H9 (cell line): ENCODE data around the gene ITPKB. TPM values are rescaled to one million over a fixed set of nuclear protein-coding genes. Genes with fewer than 3 reads are reported as not detected.

Experiments
- DNase-seq: peaks from one replicate; pipeline ENCODE4 v3.0.0-alpha.2; 2017
- H2AFZ ChIP-seq: one replicate; pipeline ENCODE4 v1.6.1; 2013; ENCODE audit warnings: mild to moderate bottlenecking, low read length, control low read depth, moderate library complexity
- H2AK5ac ChIP-seq: 2 replicates; pipeline ENCODE4 v1.6.1; 2013; ENCODE audit warnings: low read length, control low read depth, mixed read lengths; ENCODE audit not compliant: insufficient read length
- H2BK120ac ChIP-seq: one replicate; pipeline ENCODE4 v1.6.1; 2013; ENCODE audit warnings: low read depth, mild to moderate bottlenecking, low read length, control low read depth, inconsistent platforms; ENCODE audit not compliant: poor library complexity, severe bottlenecking
- H2BK12ac ChIP-seq: 2 replicates; pipeline ENCODE4 v1.6.1; 2013; ENCODE audit warnings: low read length, control low read depth, mixed read lengths, low read depth; ENCODE audit not compliant: insufficient read length
- H2BK15ac ChIP-seq: 2 replicates; pipeline ENCODE4 v1.6.1; 2013; ENCODE audit warnings: low read depth, low read length, control low read depth
- H2BK20ac ChIP-seq: one replicate; pipeline ENCODE4 v1.6.1; 2013; ENCODE audit warnings: low read depth, mild to moderate bottlenecking, low read length, control low read depth, inconsistent platforms; ENCODE audit not compliant: poor library complexity, severe bottlenecking
- H2BK5ac ChIP-seq: 2 replicates; pipeline ENCODE4 v1.6.1; 2013; ENCODE audit warnings: low read length, control low read depth, mixed read lengths; ENCODE audit not compliant: insufficient read length
- H3K14ac ChIP-seq: 2 replicates; pipeline ENCODE4 v1.6.1; 2013; ENCODE audit warnings: low read length, control low read depth; ENCODE audit not compliant: insufficient read depth
- H3K18ac ChIP-seq: 2 replicates; pipeline ENCODE4 v1.6.1; 2013; ENCODE audit warnings: low read depth, mild to moderate bottlenecking, mixed read lengths, low read length, control low read depth; ENCODE audit not compliant: insufficient read length
- H3K23ac ChIP-seq: 2 replicates; pipeline ENCODE4 v1.6.1; 2013; ENCODE audit warnings: low read length, control low read depth, mixed read lengths, low read depth; ENCODE audit not compliant: insufficient read length
- H3K23me2 ChIP-seq: 2 replicates; pipeline ENCODE4 v1.6.1; 2013; ENCODE audit warnings: low read depth, mild to moderate bottlenecking, mixed read lengths, low read length, control low read depth; ENCODE audit not compliant: insufficient read length, poor library complexity, severe bottlenecking
- H3K27ac ChIP-seq: 2 replicates; pipeline ENCODE4 v1.5.1; 2013; ENCODE audit warnings: low read length, control low read depth, mixed read lengths, low read depth; ENCODE audit not compliant: insufficient read length
- H3K27me3 ChIP-seq: 2 replicates; pipeline ENCODE4 v1.6.1; 2013; ENCODE audit warnings: low read length, control low read depth, inconsistent platforms; ENCODE audit not compliant: insufficient read depth
- H3K4ac ChIP-seq: 2 replicates; pipeline ENCODE4 v1.6.1; 2013; ENCODE audit warnings: low read depth, mild to moderate bottlenecking, control low read depth, inconsistent platforms, low read length, moderate library complexity
- H3K4me1 ChIP-seq: 2 replicates; pipeline ENCODE4 v1.6.1; 2013; ENCODE audit warnings: low read length, control low read depth, inconsistent platforms; ENCODE audit not compliant: insufficient read depth
- H3K4me2 ChIP-seq: 2 replicates; pipeline ENCODE4 v1.6.1; 2013; ENCODE audit warnings: low read length, control low read depth, mixed read lengths; ENCODE audit not compliant: insufficient read length, insufficient read depth
- H3K56ac ChIP-seq: 2 replicates; pipeline ENCODE4 v1.6.1; 2013; ENCODE audit warnings: low read depth, mild to moderate bottlenecking, mixed read lengths, low read length, control low read depth; ENCODE audit not compliant: insufficient read length
- H3K79me1 ChIP-seq: 2 replicates; pipeline ENCODE4 v1.6.1; 2013; ENCODE audit warnings: low read depth, mild to moderate bottlenecking, moderate library complexity, low read length, control low read depth, inconsistent platforms; ENCODE audit not compliant: insufficient read depth, poor library complexity, severe bottlenecking
- H3K79me2 ChIP-seq: 2 replicates; pipeline ENCODE4 v1.6.1; 2013; ENCODE audit warnings: low read length, control low read depth, inconsistent platforms; ENCODE audit not compliant: insufficient read depth
- H3K9ac ChIP-seq: 2 replicates; pipeline ENCODE4 v1.6.1; 2013; ENCODE audit warnings: low read length, control low read depth, mixed read lengths; ENCODE audit not compliant: insufficient read length; ENCODE audit errors: extremely low read depth
- H3K9me3 ChIP-seq: one replicate; pipeline ENCODE4 v1.6.1; 2013; ENCODE audit warnings: low read depth, low read length, inconsistent platforms; ENCODE audit not compliant: control insufficient read depth
- H3T11ph ChIP-seq: one replicate; pipeline ENCODE4 v1.6.1; 2013; ENCODE audit warnings: mild to moderate bottlenecking, low read length, control low read depth, inconsistent platforms
- H4K20me1 ChIP-seq: one replicate; pipeline ENCODE4 v1.6.1; 2013; ENCODE audit not compliant: control insufficient read depth, insufficient read length, insufficient read depth
- H4K5ac ChIP-seq: 2 replicates; pipeline ENCODE4 v1.6.1; 2013; ENCODE audit warnings: low read depth, mild to moderate bottlenecking, mixed read lengths, low read length, control low read depth; ENCODE audit not compliant: insufficient read length
- H4K8ac ChIP-seq: replicated peaks from 2 replicates; pipeline ENCODE4 v1.6.1; 2013; ENCODE audit warnings: low read length, control low read depth, mixed read lengths, low read depth; ENCODE audit not compliant: insufficient read length
- H4K91ac ChIP-seq: 2 replicates; pipeline ENCODE4 v1.6.1; 2013; ENCODE audit warnings: low read depth, mild to moderate bottlenecking, moderate library complexity, mixed read lengths, low read length, control low read depth; ENCODE audit not compliant: insufficient read length
- H3K27ac Mint-ChIP-seq, 3 experiments: 2 replicates in 2 of 3; 3 replicates in 1 of 3; pipeline ENCODE4 v1.8.0; 2020 to 2021; ENCODE audit warnings: mixed read lengths in 3 of 3, mild to moderate bottlenecking in 1 of 3, moderate library complexity in 1 of 3
- H3K27me3 Mint-ChIP-seq: 2 replicates; pipeline ENCODE4 v1.8.0; 2021; ENCODE audit warnings: low read depth, mild to moderate bottlenecking, moderate library complexity, mixed read lengths
- H3K36me3 Mint-ChIP-seq, 3 experiments: 2 replicates in 2 of 3; 3 replicates in 1 of 3; pipeline ENCODE4 v1.8.0; 2020 to 2021; ENCODE audit warnings: low read depth in 3 of 3, mixed read lengths in 3 of 3; ENCODE audit not compliant: insufficient read depth in 1 of 3
- H3K4me1 Mint-ChIP-seq, 2 experiments: 2 replicates each; pipeline ENCODE4 v1.8.0; 2020; ENCODE audit warnings: mixed read lengths in 2 of 2
- H3K4me3 Mint-ChIP-seq, 2 experiments: 2 replicates in 1 of 2; 3 replicates in 1 of 2; pipeline ENCODE4 v1.8.0; 2020 to 2021; ENCODE audit warnings: mild to moderate bottlenecking in 2 of 2, mixed read lengths in 2 of 2, moderate library complexity in 1 of 2
- H3K9me3 Mint-ChIP-seq, 2 experiments: 2 replicates in 1 of 2; 3 replicates in 1 of 2; pipeline ENCODE4 v1.8.0; 2020; ENCODE audit warnings: mild to moderate bottlenecking in 2 of 2, mixed read lengths in 2 of 2, moderate library complexity in 1 of 2
- CTCF ChIP-seq: fragments of 200-600 bp; sonication (generic); conservative IDR thresholded peaks from 3 replicates; pipeline ENCODE4 v1.8.0; 2021; ENCODE audit warnings: antibody characterized with exemption, mild to moderate bottlenecking
- WGBS: extraction: QIAGEN DNeasy Blood & Tissue Kit; methylation state at CpG from one replicate; pipeline ENCODE4 v1.1.7; 2013; ENCODE audit warnings: missing lambda C conversion rate, low lambda C conversion rate, mixed read lengths; ENCODE audit not compliant: insufficient read length; ENCODE audit errors: extremely low coverage; 5-methylcytosine and 5-hydroxymethylcytosine counted together
- total RNA-seq: library from RNA; stranded (reverse); gene quantifications from 2 replicates; pipeline ENCODE4 v1.2.1, GENCODE V29; 2021

The ITPKB gene
- total RNA-seq, 1 experiment from 2014 or later: 3.8 TPM

- Histone ChIP-seq H3K27ac (no peak overlapping the region), H4K5ac (no peak overlapping the region)
Measured at GRCh38 chr1:226588484-226588883, 150.6 kb downstream of the ITPKB start.

More at GRCh38 chr1:226588484-226588883, 150.6 kb downstream of the ITPKB start:
- no peak for DNase-seq
- H2BK20ac ChIP-seq: no peak overlapping the region
- H3K27me3 Mint-ChIP-seq: peaks cover 9% of the 10 kb centered on the region
- H2BK5ac ChIP-seq: no peak overlapping the region
- H3K27ac Mint-ChIP-seq: no peak overlapping the region
- no peak overlapping the region for H3K56ac ChIP-seq
- no peak overlapping the region for H2AFZ ChIP-seq
- H3K4me2 ChIP-seq: no peak overlapping the region
- WGBS: no CpG with 5 or more reads among the region's 2 CpGs
- H4K91ac ChIP-seq: no peak overlapping the region
- H3T11ph ChIP-seq: no peak overlapping the region
- H3K4ac ChIP-seq: no peak overlapping the region
- H3K9ac ChIP-seq: no peak overlapping the region
- no peak overlapping the region for H3K14ac ChIP-seq
- no peak overlapping the region for H3K23ac ChIP-seq
- peaks cover 10% of the 10 kb centered on the region in 2 experiments for H3K4me1 Mint-ChIP-seq
- H3K18ac ChIP-seq: no peak overlapping the region
- H3K79me1 ChIP-seq: no peaks in the 10 kb centered on the region
- no peak overlapping the region for H3K4me3 Mint-ChIP-seq
- no peak for TF ChIP-seq CTCF
- no peaks in the 10 kb centered on the region for H3K36me3 Mint-ChIP-seq
- no peaks in the 10 kb centered on the region for H3K9me3 Mint-ChIP-seq
- H3K79me2 ChIP-seq: no peaks in the 10 kb centered on the region
- no peaks in the 10 kb centered on the region for H3K4me1 ChIP-seq
- no peaks in the 10 kb centered on the region for H4K20me1 ChIP-seq
- H2BK15ac ChIP-seq: no peak overlapping the region
- no peak overlapping the region for H2BK120ac ChIP-seq
- H2BK12ac ChIP-seq: no peak overlapping the region
- H3K27me3 ChIP-seq: no peaks in the 10 kb centered on the region; the same call in 1 of the 2 replicates
- no peaks in the 10 kb centered on the region for H3K9me3 ChIP-seq
- no peak overlapping the region for H4K8ac ChIP-seq
- H2AK5ac ChIP-seq: no peak overlapping the region
- H3K23me2 ChIP-seq: no peaks in the 10 kb centered on the region
